ENCODE measurements around the gene ZIM2.

DNA sequence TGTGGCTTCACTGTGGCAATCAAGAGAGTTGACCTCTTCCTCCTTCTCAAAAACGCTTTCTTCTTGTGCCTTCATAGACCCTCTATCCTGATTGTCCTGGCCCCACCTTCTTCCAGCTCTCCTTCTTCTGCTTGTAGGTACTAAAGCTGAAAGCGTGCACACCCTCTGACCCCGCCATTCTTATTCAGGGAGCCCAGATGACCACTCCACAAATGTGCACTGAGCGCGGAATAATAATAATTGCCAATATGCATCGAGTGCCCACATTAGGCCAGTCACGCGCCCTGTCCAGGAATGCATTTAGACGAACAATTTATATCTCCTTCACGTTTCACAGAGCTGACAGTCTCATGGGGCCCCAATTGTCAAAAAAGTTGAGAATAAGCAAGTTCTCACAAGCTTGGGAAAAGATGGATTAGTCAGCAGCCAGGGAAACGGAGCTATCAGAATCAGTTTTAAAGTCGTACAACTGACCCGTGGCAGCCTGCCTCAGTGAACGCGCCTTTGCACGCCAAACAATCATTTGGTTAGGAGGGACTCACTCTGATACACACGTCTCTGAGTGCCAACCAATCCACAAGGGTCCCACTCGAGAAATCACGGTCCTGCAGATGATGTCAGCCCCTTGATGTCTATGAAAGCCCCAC is 36.7 kb upstream of the ZIM2 start:
- TF ChIP-seq CTCF (IDR thresholded peaks at IDR 0.05; ENCODE audit: insufficient read depth, low read length, poor library complexity, severe bottlenecking) (no peak), EZH2phosphoT487 (conservative IDR thresholded peaks at IDR 0.05; ENCODE audit: low read length) (no peak)
